ENCODE measurements around the gene SLC30A1. TPM values are rescaled to one million over a fixed set of nuclear protein-coding genes. Genes with fewer than 3 reads are reported as not detected.
A peak's percentile ranks its signal among the peaks of the same experiment; 100 is the strongest.

Gene SLC30A1
- total RNA-seq, 1 donor: 41.9 TPM

DNA sequence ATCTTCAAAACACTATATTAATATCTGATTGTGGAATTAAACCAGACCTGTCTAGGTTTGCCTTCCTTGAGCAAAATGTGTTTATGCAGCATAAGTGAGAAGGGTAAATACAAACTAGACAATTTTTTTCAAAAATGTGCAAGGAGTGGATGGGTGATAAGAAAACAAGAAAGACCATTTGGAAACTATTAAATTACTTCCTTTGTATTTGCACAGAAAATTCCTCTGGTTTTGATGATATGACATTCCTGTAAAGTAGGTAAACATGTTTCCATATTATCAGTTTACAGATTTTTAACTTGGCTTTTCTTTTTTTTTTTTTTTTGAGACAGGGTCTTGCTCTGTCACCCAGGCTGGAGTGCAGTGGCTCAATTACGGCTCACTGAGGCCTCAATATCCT lies 24.8 kb upstream of the SLC30A1 start:
- no peak overlapping the region for H3K4me3 ChIP-seq (ENCODE audit: low read depth, low read length)
- TF ChIP-seq, protein P1, sequence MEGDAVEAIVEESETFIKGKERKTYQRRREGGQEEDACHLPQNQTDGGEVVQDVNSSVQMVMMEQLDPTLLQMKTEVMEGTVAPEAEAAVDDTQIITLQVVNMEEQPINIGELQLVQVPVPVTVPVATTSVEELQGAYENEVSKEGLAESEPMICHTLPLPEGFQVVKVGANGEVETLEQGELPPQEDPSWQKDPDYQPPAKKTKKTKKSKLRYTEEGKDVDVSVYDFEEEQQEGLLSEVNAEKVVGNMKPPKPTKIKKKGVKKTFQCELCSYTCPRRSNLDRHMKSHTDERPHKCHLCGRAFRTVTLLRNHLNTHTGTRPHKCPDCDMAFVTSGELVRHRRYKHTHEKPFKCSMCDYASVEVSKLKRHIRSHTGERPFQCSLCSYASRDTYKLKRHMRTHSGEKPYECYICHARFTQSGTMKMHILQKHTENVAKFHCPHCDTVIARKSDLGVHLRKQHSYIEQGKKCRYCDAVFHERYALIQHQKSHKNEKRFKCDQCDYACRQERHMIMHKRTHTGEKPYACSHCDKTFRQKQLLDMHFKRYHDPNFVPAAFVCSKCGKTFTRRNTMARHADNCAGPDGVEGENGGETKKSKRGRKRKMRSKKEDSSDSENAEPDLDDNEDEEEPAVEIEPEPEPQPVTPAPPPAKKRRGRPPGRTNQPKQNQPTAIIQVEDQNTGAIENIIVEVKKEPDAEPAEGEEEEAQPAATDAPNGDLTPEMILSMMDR (IDR thresholded peaks at IDR 0.05; ENCODE audit: insufficient read depth, low read depth, low read length): no peak
- DNase-seq (ENCODE audit: low read depth): no peak

DNA sequence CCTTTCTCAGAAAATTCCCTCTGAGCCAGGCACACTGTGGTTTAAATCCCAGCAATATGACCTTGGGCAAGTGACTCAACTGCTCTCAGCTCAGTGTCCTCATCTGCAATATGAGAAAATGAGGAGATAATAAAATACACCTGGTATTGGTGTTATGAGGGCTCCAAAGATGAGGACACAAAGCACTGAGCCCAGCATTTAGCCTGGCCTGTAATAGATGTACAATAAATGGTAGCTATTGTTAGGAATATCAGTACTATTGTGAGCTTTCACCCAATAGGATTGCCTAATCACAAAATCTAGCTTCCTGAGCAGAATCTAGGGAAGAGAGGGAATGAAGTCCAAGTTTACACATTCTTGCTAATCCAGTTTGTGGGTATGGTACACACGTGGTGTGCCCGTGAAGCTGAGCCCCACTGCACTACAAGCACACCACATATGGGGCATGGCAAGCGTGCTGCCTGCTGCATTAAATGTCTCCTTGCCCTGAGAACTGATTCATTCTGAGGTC lies 24.3 kb upstream of the SLC30A1 start:
- H3K4me3 ChIP-seq (ENCODE audit: low read depth, low read length): no peak overlapping the region
- peak; percentile 60 for DNase-seq (ENCODE audit: low read depth)
- TF ChIP-seq, protein P1 (IDR thresholded peaks at IDR 0.05; ENCODE audit: insufficient read depth, low read depth, low read length): no peak

DNA sequence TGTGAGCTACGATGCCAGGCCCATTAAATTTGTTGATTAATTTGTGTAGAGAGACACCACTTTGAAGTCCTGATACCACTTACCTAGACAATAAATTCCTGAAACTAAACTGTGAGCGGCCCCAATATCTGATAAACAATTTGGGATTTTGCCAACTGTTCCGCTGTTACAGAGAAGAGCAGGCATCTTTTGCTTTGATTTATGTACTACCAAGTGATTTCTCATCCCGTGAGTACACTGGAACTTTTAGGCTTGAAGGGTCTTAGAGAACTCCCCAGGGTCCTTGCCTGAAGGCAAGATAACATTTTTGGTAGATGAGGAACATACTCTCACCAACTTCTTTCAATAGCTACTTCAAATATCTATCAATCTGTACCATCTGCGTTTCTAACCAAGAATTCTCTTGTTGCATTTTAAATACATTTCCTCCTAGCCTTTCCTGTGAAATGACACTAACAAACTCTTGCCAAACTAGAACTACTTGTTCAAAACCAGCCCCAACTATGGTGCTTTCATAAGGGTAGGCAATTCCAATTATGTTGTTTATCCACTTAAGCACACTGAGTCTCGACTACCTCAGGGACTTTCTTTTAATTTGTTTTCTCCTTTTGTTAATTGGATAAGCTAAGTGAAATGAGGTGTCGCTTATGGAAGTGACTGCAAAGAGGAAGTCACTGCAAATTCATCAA lies 23.2 kb upstream of the SLC30A1 start:
- no peak for DNase-seq (ENCODE audit: low read depth)
- TF ChIP-seq, protein P1 (IDR thresholded peaks at IDR 0.05; ENCODE audit: insufficient read depth, low read depth, low read length): no peak
- no peak overlapping the region for H3K4me3 ChIP-seq (ENCODE audit: low read depth, low read length)

DNA sequence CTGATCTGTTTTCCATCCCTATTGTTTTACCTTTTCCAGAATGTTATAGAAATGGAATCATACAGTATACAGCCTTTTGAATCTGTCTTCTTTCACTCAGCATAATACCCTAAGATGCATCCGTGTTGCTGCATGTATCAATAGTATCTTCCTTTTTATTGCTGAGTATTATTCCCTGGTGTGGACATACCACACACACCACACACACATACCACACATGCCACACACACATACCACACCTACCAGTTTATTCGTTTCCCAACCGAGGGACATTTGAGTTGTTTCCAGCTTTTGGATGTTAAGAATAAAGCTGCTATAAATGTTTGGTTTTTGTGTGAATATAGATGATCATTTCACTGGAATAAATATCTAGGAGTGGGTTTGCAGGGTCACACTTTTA lies 22.2 kb upstream of the SLC30A1 start:
- TF ChIP-seq, protein P1 (IDR thresholded peaks at IDR 0.05; ENCODE audit: insufficient read depth, low read depth, low read length): no peak
- no peak overlapping the region for H3K4me3 ChIP-seq (ENCODE audit: low read depth, low read length)
- no peak for DNase-seq (ENCODE audit: low read depth)

DNA sequence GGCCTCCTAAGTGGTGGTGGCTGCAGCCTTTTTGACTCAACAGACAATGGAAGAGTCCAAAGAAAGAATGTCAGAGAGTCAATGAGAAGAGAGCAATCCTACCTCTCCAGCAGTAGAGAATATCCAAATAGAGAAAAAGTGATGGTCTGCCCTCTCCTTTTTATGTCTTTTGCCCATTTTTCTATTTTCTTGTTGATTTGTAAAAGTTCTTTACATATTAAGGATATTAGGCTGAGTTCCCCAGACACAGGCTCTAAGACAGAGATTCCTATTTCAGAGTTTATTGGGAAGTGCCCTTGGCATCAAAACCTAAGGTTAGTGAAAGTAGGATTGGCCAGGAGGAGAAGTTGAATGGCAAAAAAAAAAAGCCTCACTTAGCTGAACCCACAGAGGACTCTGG lies 20.3 kb upstream of the SLC30A1 start:
- DNase-seq (ENCODE audit: low read depth): no peak
- H3K4me3 ChIP-seq (ENCODE audit: low read depth, low read length): no peak overlapping the region
- TF ChIP-seq, protein P1 (IDR thresholded peaks at IDR 0.05; ENCODE audit: insufficient read depth, low read depth, low read length): no peak

DNA sequence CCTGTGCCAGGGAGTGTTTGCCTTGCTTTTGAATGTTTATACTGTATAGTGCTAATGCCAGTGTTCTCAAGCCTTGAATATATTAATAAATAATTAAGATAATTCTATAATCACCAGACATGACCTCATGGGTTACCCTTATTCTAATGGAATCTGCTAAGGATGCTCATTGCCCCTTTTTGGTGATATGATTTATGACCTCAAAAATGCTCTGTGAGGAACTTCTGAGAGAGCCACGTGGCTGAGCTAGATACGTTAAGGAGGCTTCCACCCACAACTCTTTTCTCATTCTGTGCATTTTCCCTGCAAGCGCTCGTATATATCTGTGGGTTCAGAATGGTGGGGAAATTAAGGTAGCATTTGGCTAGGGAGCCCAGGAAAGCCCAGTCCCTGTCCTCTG lies 19.6 kb upstream of the SLC30A1 start:
- no peak overlapping the region for H3K4me3 ChIP-seq (ENCODE audit: low read depth, low read length)
- DNase-seq (ENCODE audit: low read depth): no peak
- TF ChIP-seq, protein P1 (IDR thresholded peaks at IDR 0.05; ENCODE audit: insufficient read depth, low read depth, low read length): no peak

Data from fibroblast of villous mesenchyme (primary cell).